ENCODE data around the gene ARHGEF4.

ARHGEF4 gene

DNA sequence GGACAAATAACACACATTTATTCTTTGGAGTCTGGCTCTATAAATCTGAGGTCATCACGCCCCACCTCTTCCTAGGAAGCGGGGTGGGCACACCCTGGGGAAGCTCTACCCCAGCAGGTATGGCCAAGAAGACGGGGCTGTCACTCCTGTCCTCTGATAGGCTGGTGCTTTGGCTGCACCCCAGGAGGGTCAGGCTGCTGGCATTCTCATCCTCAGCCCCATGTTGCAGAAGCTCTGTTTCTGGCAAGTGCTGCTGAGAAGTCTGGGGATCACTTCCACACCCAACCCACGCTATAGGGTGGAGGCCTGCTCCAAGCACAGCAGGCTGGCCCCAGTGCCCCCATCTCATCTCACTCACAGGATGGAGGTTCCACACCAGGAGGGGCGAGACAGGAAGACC is 17.6 kb downstream of the ARHGEF4 start:
- ATAC-seq = no peak

DNA sequence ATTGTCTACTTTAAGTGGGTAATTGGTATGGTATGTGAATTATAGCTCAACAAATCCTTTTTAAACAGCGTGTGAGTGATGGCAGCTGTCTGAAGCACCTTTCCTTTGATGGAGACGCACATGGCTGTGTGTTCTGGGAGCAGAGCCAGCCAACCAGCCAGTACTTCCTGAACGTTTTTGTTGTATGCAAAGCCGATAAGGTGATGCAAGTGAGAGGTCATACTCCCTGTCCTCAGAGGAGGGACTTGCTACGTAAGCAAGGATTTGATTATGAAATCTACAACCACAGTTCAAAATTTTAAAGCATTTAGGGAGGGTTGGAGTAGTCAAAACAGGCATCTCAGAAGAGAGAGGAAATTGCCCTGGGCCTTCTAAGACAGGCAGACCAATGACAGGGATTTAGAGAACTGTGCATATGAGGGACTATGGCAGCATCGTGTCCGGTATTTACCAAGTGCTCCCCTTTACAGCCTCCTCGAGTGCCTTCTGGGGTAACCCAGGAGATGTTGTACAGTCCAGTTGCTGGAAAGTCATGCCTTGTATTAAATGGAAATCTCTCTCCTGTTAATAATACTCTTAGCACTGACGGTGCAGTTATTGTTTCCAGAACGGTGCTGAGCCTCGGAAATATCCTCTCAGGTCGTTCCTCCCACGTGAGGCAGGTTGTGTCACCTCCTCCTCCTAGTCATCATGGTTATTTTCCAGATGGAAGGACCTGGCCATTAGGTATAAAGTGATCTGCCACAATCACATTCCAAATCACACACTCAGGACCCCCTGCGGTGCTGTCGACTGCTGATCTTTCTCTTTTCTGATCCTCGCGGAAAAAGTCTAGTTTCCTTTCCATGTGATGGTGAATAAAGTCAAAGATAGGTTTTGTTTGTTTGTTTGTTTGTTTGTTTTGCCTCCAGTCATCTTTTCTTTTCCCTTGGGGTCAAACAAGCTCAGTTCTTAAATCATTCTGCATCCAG is 28.4 kb downstream of the ARHGEF4 start:
- ATAC-seq = no peak

DNA sequence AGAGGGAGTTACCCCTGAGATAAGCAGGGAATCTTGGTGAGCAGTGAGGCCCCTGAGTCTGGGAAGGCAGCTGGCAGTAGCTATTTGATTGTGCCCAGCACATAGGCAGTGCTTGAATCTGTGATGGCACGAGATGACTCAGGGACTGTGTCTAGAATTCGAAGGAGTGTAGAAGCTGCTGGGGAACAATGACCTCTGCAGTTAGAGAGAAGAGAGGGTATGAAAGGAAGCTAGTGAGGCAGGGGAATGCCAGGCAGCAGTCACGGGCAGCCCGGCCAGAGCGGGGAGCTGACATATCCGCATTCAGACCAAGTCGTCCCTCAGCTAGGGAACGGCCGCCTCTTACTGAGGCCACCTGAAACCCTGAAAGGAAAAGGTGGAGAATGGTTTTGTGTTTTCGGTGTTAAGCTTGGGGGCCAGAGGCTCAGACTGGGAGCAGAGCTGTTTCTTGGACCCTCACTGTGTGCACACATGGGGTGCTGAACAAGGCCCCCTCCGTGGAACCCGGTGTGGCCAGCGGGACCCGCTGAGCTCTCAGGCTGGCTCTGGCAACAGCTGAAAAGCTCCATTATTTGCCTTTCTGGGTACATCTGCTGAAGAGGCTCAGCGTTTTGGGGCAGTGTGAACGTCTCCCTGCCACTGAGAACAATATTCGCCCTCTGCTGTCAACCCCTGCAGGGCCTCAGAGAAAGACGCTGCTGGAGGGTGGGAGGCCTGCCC is 32.9 kb downstream of the ARHGEF4 start:
- no peak for ATAC-seq

DNA sequence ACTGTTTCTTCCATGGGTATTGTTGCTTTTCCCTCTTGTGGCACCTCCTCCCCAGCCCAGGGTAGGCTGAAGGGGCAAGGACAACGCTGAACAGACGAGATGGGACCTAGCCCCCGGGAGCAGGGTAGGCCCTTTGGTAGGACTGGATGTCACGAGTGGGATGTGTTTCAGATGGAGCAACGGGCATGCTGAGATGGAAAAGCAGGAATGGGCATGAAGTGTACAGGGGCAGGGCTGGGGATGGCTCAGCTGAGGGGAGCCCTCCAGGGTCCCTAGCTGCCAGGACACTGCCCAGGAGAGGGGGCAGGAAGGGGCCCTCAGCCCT is 33.4 kb downstream of the ARHGEF4 start:
- ATAC-seq = no peak

DNA sequence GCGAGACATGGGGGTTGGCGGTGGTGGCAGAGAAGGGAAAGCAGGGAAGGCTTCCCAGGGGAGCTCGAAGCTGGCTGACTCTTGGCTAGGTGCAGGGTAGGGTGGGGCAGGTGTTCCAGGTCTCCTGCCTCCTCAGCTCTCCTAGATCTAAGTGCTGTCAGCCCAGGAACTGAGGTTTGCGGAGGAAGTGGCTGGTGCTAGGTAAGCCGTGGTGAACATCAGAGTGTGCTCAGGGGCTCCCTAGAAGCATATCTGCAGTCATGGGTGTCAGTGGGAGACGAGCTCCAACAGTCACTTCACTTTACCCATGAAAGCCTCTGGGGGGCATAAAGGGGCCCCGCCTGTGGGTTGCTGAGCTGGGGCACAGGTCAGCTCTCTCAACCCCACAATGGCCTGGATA is 34.1 kb downstream of the ARHGEF4 start:
- no peak for ATAC-seq

DNA sequence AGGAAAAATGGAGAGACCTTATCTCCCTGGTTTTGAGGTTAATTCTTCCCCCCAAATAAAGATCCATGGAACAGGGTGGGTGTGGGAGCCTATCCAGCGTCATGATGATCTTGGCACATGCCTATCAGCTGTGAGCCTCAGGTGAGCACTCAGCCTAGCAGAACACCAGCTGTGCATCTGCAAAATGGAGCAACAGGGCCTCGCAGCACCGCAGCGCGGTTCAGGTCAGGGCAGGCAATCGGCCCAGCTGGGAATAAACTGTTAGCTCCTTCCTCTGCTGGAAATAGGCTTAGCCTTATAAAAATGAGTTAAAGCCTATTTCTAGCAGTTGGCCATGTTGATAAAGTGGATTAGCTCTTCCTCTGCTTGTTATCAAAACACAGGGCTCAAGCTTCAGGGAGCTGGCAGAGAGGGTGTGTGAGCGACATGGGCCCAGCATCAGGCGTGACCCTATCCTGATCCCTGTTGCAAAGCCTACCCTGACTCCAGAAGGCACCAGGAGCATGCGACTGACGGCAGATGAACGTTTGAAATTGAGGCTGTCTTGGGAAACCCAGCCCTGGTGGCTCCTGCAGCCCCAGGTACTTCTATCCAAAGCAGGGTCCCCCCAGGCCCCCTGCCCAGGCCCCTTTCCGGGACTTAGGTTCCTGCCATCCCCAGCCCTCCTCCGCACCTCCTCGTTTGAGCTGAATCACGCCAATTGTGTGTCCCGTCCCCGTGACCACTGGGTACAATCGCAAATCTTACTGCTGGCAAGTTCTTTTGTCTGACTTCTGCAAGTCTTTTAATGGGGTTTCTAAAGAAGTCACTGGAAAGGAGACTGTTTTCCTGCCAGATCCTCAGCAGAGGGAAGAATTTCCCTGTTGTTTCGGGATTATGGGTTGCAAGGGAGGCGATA is 35.4 kb downstream of the ARHGEF4 start:
- ATAC-seq = no peak

DNA sequence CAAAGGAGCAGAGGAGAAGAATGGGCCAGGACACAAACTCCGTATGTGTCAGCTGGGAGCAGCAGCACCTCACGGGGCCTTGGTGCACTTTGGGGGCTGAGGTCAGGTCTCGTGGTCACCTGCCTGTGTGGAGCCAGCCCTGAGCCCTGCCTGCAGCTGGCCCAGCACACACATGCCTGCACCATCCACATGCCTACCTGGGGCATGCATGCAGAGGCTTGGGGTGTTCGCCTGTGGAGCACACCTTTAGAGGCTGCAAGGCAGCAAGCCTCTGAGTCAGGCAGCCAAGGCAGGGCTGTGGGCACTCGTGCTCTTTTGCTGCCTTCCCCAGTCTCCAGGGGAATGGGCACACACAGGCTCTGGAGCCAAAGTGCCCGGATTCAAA is 36.0 kb downstream of the ARHGEF4 start:
- no peak for ATAC-seq

DNA sequence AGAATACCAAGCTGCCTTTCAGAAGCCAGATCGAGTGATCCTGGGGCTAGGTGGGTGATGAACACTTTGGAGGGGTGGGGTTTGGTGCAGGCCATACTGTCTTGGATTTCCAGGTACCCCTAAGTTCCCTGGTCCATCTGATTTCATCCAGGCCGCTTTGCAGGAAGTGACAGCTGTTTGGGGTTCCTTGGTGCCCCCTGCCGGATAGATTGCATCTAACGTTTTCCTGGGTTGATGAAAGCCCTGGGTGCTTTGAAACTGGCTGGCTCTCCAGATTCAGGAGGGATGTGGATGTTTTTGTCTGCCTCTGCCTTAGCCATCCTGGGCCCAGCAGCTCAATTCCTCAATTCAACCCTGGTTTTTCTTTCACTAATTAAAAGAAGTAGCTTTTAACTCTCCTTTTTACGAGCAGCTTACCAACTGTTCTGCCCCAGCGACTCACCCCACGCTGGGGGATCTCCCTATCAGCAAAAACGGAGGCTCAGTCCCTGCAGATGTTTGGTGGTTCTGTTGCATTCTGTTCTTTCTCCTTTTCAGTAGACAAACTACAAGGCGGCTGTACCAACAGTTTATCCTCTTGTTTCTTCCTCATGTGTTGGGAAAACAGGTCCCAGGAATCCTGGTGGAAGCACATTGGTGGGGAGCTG is 37.1 kb downstream of the ARHGEF4 start:
- ATAC-seq = peak; percentile 59

DNA sequence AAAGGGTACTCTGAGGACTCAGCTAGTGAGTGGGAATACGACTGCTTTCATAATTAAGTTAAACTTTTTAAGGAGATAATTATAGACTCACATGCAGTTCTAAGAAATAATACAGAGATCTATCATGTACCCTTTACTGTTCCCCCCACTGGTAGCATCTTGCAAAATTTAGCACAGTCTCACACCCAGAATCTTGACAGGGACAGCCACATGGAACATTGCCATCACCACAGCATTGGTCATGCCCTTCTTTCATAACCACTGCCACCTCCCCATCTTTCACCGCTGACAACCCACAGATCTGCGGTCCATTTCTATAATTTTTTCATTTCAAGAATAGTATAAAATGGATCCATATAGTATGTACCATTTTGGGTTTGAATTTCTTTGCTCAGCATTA is 37.8 kb downstream of the ARHGEF4 start:
- no peak for ATAC-seq

DNA sequence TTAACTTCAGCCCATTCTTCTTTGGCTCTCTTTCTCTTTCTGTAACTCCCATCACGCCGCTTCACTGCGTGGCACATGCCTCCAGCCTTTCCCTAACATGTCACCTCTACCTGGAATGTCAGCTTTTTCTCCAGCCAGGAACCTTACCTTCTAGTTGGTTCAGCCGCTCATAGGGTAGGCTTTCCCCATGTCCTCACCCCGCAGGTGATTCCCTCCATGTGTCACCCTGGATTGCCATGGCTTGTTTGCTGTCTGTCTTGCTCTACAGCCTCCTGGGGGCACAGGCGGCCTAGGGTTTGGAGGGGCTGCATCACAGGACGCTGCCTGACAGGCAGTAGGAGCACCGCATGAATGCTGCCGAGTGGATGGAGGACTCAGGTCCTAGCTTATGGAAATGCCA is 39.2 kb downstream of the ARHGEF4 start:
- no peak for ATAC-seq

DNA sequence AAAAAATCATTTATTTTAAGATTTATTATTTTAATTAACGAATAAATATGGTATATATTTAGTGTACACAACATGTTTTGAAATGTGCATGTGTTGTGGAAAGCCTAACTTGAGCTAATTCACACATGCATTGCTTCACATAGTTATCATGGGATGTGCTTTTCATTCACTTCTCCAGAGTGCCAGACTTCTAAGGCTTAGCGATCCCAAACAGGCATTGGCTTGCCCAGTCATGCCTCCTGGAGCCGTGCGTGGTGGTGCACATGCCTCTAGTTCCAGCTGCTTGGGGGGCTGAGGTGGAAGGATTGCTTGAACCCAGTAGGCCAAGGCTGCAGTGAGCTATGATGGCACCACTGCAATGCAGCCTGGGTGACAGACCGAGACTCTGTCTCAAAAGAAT is 40.5 kb downstream of the ARHGEF4 start:
- no peak for ATAC-seq

DNA sequence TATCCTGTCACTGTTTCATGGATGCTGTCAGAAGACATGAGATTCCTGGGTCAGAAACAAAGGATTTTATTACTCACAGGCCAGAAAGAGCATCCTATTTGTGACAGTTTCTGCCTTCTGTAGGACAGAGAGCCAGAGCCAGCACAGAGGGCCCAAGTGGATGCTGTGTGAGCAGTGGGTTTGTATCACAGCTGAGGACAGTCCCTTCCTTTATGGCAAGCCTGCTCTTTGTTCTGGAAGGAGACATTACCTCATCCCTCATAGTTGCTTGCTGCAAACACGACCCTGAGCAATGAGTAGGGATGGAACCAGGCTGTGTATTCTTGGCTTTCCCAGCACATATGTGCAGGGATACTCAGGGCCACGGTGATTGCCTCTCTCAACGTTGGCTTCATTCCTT is 41.6 kb downstream of the ARHGEF4 start:
- ATAC-seq = no peak

DNA sequence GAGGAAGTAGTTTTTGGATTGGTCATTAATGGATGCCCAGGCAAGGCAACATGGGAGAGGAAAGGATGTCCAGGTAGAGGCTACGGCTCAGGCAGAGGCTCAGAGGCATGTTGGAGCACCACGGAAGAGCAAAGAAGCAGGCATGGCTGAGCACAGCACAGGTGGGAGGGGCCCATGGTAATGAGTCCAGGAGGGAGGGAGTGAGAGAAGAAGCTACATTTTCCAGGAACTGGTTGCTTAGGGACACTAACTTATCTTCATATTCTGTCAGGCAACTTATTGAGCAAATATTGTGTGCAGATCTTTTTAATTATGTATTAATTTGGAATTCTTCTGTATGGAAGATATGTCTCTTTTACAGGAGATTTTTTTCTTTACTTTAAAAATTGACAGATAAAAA is 42.2 kb downstream of the ARHGEF4 start:
- no peak for ATAC-seq

DNA sequence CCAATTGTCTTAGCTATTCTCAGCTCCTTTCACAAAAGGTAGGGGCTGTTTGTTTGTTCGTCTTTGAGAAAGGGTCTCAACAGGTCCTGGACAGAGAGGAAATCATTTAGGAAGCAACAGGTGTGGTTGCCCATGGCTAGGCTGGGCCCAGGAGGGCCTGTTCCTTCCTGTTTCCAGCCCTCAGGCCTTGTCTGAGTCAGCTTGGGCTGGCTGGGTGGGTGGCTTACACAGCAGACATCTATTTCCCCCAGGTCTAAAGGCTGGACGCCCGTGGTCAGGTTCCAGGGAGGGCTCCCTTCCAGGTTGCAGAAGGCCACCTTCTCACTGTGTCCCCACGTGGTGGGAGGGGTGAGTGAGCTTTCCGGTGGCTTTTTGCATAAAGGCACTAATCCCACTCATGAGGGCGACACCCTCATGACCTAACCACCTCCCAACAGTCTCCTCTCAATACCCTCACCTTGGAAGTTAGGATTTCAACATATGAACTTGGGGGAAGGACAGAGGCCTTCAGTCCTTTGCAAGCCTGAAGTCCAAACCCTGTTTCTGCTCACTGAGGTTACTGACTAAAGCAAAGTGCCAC is 45.5 kb downstream of the ARHGEF4 start:
- no peak for ATAC-seq

DNA sequence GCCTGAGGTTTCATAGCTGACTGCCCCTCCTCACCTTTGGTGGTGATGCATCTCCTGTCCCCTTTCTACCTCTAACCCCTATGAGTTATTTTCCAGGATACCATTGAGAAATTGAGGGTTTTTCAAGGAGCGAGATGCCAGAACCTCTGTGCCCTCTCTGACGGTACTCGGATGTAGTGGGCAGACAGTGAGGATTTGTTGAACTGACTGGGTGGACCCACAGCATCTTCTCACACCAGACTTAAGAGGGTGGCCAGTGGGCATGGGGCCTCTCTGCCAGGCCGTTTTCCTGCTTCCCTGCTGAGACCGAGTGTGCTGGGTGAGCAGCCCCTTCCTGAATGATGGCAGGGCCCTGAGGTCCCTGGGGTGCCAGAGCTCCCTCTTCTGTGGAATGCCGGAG is 46.3 kb downstream of the ARHGEF4 start:
- no peak for ATAC-seq

DNA sequence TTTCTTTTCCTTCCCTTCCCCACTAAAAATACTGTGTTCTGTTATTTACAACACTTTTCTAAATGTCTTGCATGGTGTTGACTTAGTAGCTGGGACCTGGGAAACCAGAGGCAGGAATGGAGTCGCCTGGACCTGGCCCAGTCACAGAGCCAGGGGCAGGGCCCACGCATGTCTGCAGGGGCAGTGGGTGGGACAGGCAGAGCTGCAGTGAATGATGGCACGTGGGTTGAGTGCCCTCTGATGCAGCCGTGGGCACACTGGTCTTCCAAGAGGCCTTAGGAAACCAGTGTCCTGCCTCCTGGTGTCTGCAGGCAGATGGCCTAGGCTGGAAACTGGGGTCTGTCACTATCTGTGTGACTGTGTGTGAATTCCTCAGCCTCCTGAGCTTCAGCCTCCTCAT is 46.8 kb downstream of the ARHGEF4 start:
- ATAC-seq = no peak

DNA sequence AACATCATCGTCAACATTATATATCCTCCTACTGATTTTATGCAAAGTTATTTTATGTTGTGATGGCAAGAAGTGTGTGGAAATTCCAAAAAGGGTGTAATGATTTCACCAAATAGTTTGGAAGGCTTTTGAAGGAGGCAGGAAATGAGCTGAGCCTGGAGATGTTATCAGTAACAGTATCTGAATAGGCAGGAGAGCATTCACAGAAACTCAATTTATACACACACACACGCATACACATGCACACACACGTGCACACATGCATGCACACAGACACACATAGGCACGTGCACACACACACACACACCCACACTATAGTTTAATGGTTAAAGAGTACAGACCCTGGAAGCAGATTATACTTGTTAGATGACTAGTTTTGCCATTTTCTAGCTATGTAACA is 47.3 kb downstream of the ARHGEF4 start:
- no peak for ATAC-seq

DNA sequence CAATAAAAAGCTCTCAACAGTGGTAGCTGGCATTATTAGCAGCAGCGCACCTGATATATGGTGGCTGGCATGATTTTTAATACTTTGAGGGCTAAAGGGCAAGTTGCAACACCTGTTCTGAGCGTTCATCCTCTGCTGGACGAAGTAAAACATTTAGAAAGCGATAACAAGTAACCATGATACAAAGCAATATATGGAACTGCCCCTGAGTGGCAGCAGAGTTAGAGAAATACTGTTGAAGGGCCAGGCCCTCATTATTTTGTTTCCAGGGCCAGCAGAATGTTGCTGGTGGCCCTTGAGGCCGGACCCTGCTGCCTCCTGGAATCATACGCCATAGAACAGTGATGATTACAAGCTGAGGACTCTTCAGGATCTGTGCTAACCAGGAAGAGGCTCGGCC is 47.8 kb downstream of the ARHGEF4 start:
- ATAC-seq = no peak

DNA sequence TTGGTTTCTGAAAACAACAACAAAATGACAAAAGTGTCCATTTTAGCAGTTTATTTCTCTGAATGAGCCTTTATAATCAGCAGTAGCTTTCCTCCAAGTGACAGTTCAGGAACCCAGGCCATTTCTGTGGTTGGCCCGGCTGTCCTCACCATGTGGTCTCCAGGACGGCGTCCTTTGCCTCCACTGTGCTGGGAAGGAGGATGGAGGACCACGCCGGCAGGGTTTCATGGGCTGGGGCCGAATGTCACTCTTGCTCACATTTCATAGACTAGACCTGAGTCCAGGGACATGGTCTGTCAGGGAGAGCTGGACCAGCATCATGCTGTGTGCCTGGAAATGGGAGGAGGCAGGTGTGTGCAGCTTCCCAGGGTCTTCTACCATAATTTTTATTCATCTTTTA is 50.9 kb downstream of the ARHGEF4 start:
- ATAC-seq = no peak

DNA sequence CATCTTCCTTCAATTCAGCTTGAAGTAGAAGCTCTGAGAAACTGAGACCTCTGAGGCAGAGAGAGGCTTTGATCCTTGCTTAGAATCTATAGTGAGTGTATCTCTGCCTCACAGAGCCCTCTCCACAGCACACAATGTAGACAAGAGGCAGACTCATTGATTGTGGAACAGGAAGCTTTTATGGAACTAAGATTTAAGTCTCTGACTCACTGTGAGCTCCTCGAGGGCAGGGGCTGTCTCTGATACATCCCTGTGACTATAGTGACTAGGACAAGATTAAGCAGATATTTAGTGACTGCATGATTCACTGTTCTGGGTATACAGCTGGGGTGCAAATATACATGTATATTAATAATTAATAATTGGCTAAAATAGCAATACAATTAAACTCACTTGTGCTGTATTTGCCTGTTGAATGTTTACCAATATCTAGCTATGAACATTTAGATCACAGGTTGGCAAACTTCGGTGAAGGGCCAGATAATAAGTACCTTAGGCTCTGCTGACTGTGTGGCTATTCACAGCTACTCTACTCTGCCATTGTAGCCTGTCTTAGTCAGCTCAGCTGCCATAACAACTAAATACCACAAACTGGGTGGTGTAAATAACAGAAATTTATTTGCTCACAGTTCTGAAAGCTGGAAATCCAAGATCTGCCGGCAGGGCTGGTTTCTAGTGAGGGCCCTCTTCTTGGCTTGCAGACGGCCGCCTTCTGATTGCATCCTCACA is 54.4 kb downstream of the ARHGEF4 start:
- no peak for ATAC-seq

DNA sequence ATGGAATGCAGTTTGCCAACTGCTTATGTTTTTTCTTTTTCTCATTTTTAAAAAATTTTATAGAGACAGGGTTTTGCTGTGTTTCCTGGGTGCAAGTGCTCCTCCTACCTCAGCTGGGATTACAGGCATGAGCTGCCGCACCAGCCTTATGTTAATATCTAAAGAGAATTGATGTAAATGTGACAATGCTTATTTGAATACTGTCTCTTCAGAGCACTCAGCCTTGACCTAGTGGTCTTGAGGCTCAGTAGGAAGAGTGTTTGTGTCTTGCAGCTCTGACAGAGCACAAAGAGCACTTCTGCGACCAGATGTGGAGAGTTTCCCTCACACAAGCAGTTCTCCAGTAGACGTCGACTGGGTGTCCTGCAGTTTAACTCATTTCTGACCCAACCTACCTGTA is 55.3 kb downstream of the ARHGEF4 start:
- no peak for ATAC-seq

Data from activated CD4-positive, CD25-positive, alpha-beta regulatory T cell treated with anti-CD3 and anti-CD28 coated beads, Interleukin-2, amount 50 U/mL, for 24 hours (primary cell).